ENCODE results near the gene ANO10. TPM values are rescaled to one million over a fixed set of nuclear protein-coding genes. Genes with fewer than 3 reads are reported as not detected.

The ANO10 gene
- total and polyA plus RNA-seq, 2 donors (not counting 3 experiments of a cell fraction or from before 2014, with no cell fraction given) = 28.4 to 45.8 TPM

DNA sequence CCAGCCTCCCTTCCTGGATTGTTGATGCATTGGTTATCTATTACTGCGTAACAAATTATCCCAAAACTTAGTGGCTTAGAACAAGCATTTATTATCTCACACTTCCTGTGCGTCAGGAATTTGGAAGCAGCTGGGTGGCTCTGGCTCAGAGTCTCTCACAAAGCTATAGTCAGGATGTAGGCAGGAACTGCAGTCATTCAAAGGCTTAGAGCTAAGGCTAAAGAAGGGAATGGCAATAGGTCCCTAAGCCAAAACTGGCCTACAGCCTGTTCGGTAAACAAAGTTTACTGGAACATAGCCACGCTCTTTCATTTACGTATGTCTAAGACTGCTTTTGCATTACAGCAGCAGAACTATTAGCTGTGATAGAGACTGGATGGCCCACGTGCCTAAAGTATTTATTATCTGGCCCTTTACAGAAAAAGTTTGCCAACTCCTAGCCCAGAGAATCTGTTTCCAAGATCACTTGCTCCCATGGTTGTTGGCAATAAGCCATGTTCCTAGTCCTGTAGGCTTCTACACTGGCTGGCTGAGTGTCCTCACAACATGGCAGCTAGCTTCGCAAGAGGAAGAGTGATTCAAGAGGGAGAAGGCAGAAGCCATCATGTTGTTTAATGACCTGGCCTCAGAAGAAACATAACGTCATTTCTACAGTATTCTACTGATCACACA is 203.1 kb downstream of the ANO10 start:
- ChIA-PET POLR2A (interaction anchor here (1.1 kb wide), 1 partner anchor 24 kb away, joined by 3 read pairs; no protein-coding TSS in a partner anchor), CTCF (interaction anchor here (0.6 to 1.6 kb wide), 7 partner anchors 9 to 85 kb away, joined by 3 to 8 read pairs (median 3); no protein-coding TSS in a partner anchor)
- TSS peak; percentile 97 for BruUV-seq (replicated peaks)
- dilution Hi-C loops (cut with MboI; ENCODE audit: extremely low pct_ligation_motif_present, low sequenced_read_pairs) (no loop called here), intact Hi-C loops (cut with micrococcal nuclease) (loop anchor here (1.0 to 2.0 kb wide), 3 partner anchors 24 to 78 kb away; no protein-coding TSS in a partner anchor)
- H3K4me2 ChIP-seq (ENCODE audit: insufficient read depth, low read length) = peak overlapping the region; percentile 9
- peaks cover 26% of the 10 kb centered on the region for H3K4me1 ChIP-seq (ENCODE audit: control insufficient read depth, extremely low read depth, insufficient read depth, low read length)
- H2AFZ ChIP-seq (ENCODE audit: low read depth, low read length) = no peak overlapping the region
- FAIRE-seq = peak; percentile 78
- TF ChIP-seq MYC (IDR thresholded peaks at IDR 0.05; ENCODE audit: low read depth, low read length) (no peak), JUN (IDR thresholded peaks at IDR 0.05; ENCODE audit: borderline replicate concordance, insufficient read depth, insufficient read length, low read depth) (no peak), EZH2 (IDR thresholded peaks at IDR 0.05; ENCODE audit: borderline replicate concordance, low read depth, low read length, severe bottlenecking) (no peak), POLR2AphosphoS5 (IDR thresholded peaks at IDR 0.05; ENCODE audit: insufficient read depth, low read depth, low read length) (peak; percentile 32), GATA2 (IDR thresholded peaks at IDR 0.05; ENCODE audit: insufficient read depth, insufficient read length, low read depth, low read length) (peak; percentile 36), FOS (IDR thresholded peaks at IDR 0.05; ENCODE audit: borderline replicate concordance, insufficient read depth, low read length) (peak; percentile 50), POLR2A (IDR thresholded peaks at IDR 0.05; ENCODE audit: low read depth, low read length) (no peak)
- TF ChIP-seq, protein P1, sequence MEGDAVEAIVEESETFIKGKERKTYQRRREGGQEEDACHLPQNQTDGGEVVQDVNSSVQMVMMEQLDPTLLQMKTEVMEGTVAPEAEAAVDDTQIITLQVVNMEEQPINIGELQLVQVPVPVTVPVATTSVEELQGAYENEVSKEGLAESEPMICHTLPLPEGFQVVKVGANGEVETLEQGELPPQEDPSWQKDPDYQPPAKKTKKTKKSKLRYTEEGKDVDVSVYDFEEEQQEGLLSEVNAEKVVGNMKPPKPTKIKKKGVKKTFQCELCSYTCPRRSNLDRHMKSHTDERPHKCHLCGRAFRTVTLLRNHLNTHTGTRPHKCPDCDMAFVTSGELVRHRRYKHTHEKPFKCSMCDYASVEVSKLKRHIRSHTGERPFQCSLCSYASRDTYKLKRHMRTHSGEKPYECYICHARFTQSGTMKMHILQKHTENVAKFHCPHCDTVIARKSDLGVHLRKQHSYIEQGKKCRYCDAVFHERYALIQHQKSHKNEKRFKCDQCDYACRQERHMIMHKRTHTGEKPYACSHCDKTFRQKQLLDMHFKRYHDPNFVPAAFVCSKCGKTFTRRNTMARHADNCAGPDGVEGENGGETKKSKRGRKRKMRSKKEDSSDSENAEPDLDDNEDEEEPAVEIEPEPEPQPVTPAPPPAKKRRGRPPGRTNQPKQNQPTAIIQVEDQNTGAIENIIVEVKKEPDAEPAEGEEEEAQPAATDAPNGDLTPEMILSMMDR (IDR thresholded peaks at IDR 0.05; ENCODE audit: extremely low read depth in 1 of 2, insufficient read depth in 1 of 2, low read depth in 1 of 2, low read length in 2 of 2) = no peak
- TF ChIP-seq, protein P2, sequence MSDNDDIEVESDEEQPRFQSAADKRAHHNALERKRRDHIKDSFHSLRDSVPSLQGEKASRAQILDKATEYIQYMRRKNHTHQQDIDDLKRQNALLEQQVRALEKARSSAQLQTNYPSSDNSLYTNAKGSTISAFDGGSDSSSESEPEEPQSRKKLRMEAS (IDR thresholded peaks at IDR 0.05; ENCODE audit: insufficient read depth, insufficient read length) = no peak
- peak; percentile 88 for DNase-seq (ENCODE audit: low read depth, low spot score)
- no peak overlapping the region for H3K4me3 ChIP-seq (replicated peaks in 1 of 3; ENCODE audit: insufficient read depth in 1 of 3, low read depth in 1 of 3, low read length in 3 of 3)
- H3K36me3 ChIP-seq (ENCODE audit: control insufficient read depth in 2 of 2, extremely low read depth in 1 of 2, insufficient read depth in 2 of 2, low read length in 2 of 2) = no peaks in the 10 kb centered on the region
- no peaks in the 10 kb centered on the region for H3K9me1 ChIP-seq (replicated peaks; ENCODE audit: control insufficient read depth, extremely low read depth, insufficient read depth, low read length)
- H3K9ac ChIP-seq (replicated peaks; ENCODE audit: extremely low read depth, insufficient read depth, low read length) = peak overlapping the region; percentile 7
- H3K27me3 ChIP-seq (ENCODE audit: control insufficient read depth in 2 of 2, insufficient read depth in 2 of 2, low read length in 2 of 2) = no peaks in the 10 kb centered on the region
- peak overlapping the region; percentile 77 for H3K27ac ChIP-seq (ENCODE audit: insufficient read depth, low read depth, low read length)
- H3K79me2 ChIP-seq (ENCODE audit: control insufficient read depth, insufficient read depth, low read length) = no peaks in the 10 kb centered on the region
- no peaks in the 10 kb centered on the region for H3K9me3 ChIP-seq (replicated peaks; ENCODE audit: control insufficient read depth, insufficient read depth, low read length)
- no peaks in the 10 kb centered on the region for H4K20me1 ChIP-seq (replicated peaks; ENCODE audit: control insufficient read depth, extremely low read depth, insufficient read depth, low read length)
